ENCODE measurements around the gene NALF2.
A peak's percentile ranks its signal among the peaks of the same experiment; 100 is the strongest.

NALF2 gene

GRCh38 chrX:69531031-69531755, 27.1 kb downstream of the NALF2 start:
- H2BK120ac ChIP-seq (ENCODE audit: low read depth, low read length), result no peak overlapping the region
- no peaks in the 10 kb centered on the region for H3K79me1 ChIP-seq (ENCODE audit: low read length)
- no peak overlapping the region for H3K4me3 ChIP-seq (ENCODE audit: low read length)
- no peak overlapping the region for H2AK5ac ChIP-seq (ENCODE audit: low read length)
- H3K36me3 ChIP-seq (ENCODE audit: control insufficient read depth, insufficient read depth, low read length), result no peaks in the 10 kb centered on the region
- H3K9ac ChIP-seq (ENCODE audit: low read length), result no peak overlapping the region
- no peak overlapping the region for H2BK5ac ChIP-seq (ENCODE audit: low read length)
- H3K23ac ChIP-seq (ENCODE audit: low read length), result no peak overlapping the region
- no peak overlapping the region for H3K27ac ChIP-seq (ENCODE audit: low read depth, low read length)
- H3K27me3 ChIP-seq (ENCODE audit: insufficient read depth, low read length, poor library complexity), result no peaks in the 10 kb centered on the region
- no peak overlapping the region for H3K56ac ChIP-seq (ENCODE audit: low read length)
- WGBS (ENCODE audit: extremely low coverage, insufficient coverage, low lambda C conversion rate), result no CpG with 5 or more reads among the region's 8 CpGs
- DNase-seq, result no peak
- H2BK15ac ChIP-seq (replicated peaks; ENCODE audit: low read depth), result no peak overlapping the region
- no peak overlapping the region for H4K8ac ChIP-seq (ENCODE audit: low read depth, low read length)
- no peaks in the 10 kb centered on the region for H3K79me2 ChIP-seq (ENCODE audit: control insufficient read depth, insufficient read depth, low read length)
- H3K4me2 ChIP-seq (ENCODE audit: low read length), result no peak overlapping the region
- no peaks in the 10 kb centered on the region for H3K4me1 ChIP-seq (ENCODE audit: control insufficient read depth, low read depth, low read length)
- no peak overlapping the region for H4K5ac ChIP-seq (ENCODE audit: low read length)
- no peak overlapping the region for H3K4ac ChIP-seq (ENCODE audit: low read depth, low read length)
- no peak overlapping the region for H3K18ac ChIP-seq (ENCODE audit: low read length)

GRCh38 chrX:69535661-69536060, 31.5 kb downstream of the NALF2 start:
- no CpG with 5 or more reads among the region's 2 CpGs for WGBS (ENCODE audit: extremely low coverage, insufficient coverage, low lambda C conversion rate)
- Histone ChIP-seq H3K9ac (ENCODE audit: low read length) (no peak overlapping the region), H3K27ac (ENCODE audit: low read depth, low read length) (no peak overlapping the region), H3K4ac (ENCODE audit: low read depth, low read length) (no peak overlapping the region), H3K79me1 (ENCODE audit: low read length) (no peaks in the 10 kb centered on the region), H3K36me3 (ENCODE audit: control insufficient read depth, insufficient read depth, low read length) (no peaks in the 10 kb centered on the region), H2AK5ac (ENCODE audit: low read length) (no peak overlapping the region), H3K79me2 (ENCODE audit: control insufficient read depth, insufficient read depth, low read length) (no peaks in the 10 kb centered on the region), H3K56ac (ENCODE audit: low read length) (no peak overlapping the region), H4K8ac (ENCODE audit: low read depth, low read length) (no peak overlapping the region), H3K4me1 (ENCODE audit: control insufficient read depth, low read depth, low read length) (no peaks in the 10 kb centered on the region), H3K4me3 (ENCODE audit: low read length) (no peak overlapping the region), H3K23ac (ENCODE audit: low read length) (no peak overlapping the region), H3K27me3 (ENCODE audit: insufficient read depth, low read length, poor library complexity) (no peaks in the 10 kb centered on the region), H3K4me2 (ENCODE audit: low read length) (no peak overlapping the region), H3K18ac (ENCODE audit: low read length) (no peak overlapping the region), H2BK5ac (ENCODE audit: low read length) (no peak overlapping the region), H2BK15ac (replicated peaks; ENCODE audit: low read depth) (no peak overlapping the region), H4K5ac (ENCODE audit: low read length) (no peak overlapping the region), H2BK120ac (ENCODE audit: low read depth, low read length) (no peak overlapping the region)
- DNase-seq, result no peak

- Histone ChIP-seq H2BK15ac (replicated peaks; ENCODE audit: low read depth) (no peak overlapping the region), H3K36me3 (ENCODE audit: control insufficient read depth, insufficient read depth, low read length) (no peaks in the 10 kb centered on the region), H3K4me2 (ENCODE audit: low read length) (peak overlapping the region; percentile 40), H4K5ac (ENCODE audit: low read length) (no peak overlapping the region), H3K27me3 (ENCODE audit: insufficient read depth, low read length, poor library complexity) (no peaks in the 10 kb centered on the region), H3K79me1 (ENCODE audit: low read length) (no peaks in the 10 kb centered on the region), H3K9ac (ENCODE audit: low read length) (peak overlapping the region; percentile 74), H4K8ac (ENCODE audit: low read depth, low read length) (no peak overlapping the region), H3K4me3 (ENCODE audit: low read length) (no peak overlapping the region), H2BK120ac (ENCODE audit: low read depth, low read length) (no peak overlapping the region), H3K56ac (ENCODE audit: low read length) (peak overlapping the region; percentile 83), H3K4me1 (ENCODE audit: control insufficient read depth, low read depth, low read length) (no peaks in the 10 kb centered on the region), H3K4ac (ENCODE audit: low read depth, low read length) (no peak overlapping the region), H3K79me2 (ENCODE audit: control insufficient read depth, insufficient read depth, low read length) (no peaks in the 10 kb centered on the region), H2AK5ac (ENCODE audit: low read length) (no peak overlapping the region), H2BK5ac (ENCODE audit: low read length) (no peak overlapping the region), H3K27ac (ENCODE audit: low read depth, low read length) (no peak overlapping the region), H3K23ac (ENCODE audit: low read length) (no peak overlapping the region), H3K18ac (ENCODE audit: low read length) (peak overlapping the region; percentile 69)
- WGBS (ENCODE audit: extremely low coverage, insufficient coverage, low lambda C conversion rate), result no CpG with 5 or more reads among the region's 45 CpGs
- DNase-seq, result peak; percentile 60
Measured at GRCh38 chrX:69538321-69538876, 34.3 kb downstream of the NALF2 start.

GRCh38 chrX:69539437-69539836, 35.3 kb downstream of the NALF2 start:
- Histone ChIP-seq H3K4me3 (ENCODE audit: low read length) (no peak overlapping the region), H2AK5ac (ENCODE audit: low read length) (no peak overlapping the region), H3K36me3 (ENCODE audit: control insufficient read depth, insufficient read depth, low read length) (no peaks in the 10 kb centered on the region), H4K5ac (ENCODE audit: low read length) (no peak overlapping the region), H2BK5ac (ENCODE audit: low read length) (no peak overlapping the region), H3K79me2 (ENCODE audit: control insufficient read depth, insufficient read depth, low read length) (no peaks in the 10 kb centered on the region), H3K9ac (ENCODE audit: low read length) (no peak overlapping the region), H4K8ac (ENCODE audit: low read depth, low read length) (no peak overlapping the region), H3K4ac (ENCODE audit: low read depth, low read length) (no peak overlapping the region), H3K18ac (ENCODE audit: low read length) (no peak overlapping the region), H3K56ac (ENCODE audit: low read length) (no peak overlapping the region), H2BK15ac (replicated peaks; ENCODE audit: low read depth) (no peak overlapping the region), H3K4me2 (ENCODE audit: low read length) (no peak overlapping the region), H3K4me1 (ENCODE audit: control insufficient read depth, low read depth, low read length) (no peaks in the 10 kb centered on the region), H2BK120ac (ENCODE audit: low read depth, low read length) (no peak overlapping the region), H3K27me3 (ENCODE audit: insufficient read depth, low read length, poor library complexity) (no peaks in the 10 kb centered on the region), H3K23ac (ENCODE audit: low read length) (no peak overlapping the region), H3K79me1 (ENCODE audit: low read length) (no peaks in the 10 kb centered on the region), H3K27ac (ENCODE audit: low read depth, low read length) (no peak overlapping the region)
- no CpG with 5 or more reads among the region's 4 CpGs for WGBS (ENCODE audit: extremely low coverage, insufficient coverage, low lambda C conversion rate)
- DNase-seq, result no peak

- H2BK5ac ChIP-seq (ENCODE audit: low read length), result no peak overlapping the region
- no peak overlapping the region for H3K9ac ChIP-seq (ENCODE audit: low read length)
- H3K27ac ChIP-seq (ENCODE audit: low read depth, low read length), result no peak overlapping the region
- H2BK120ac ChIP-seq (ENCODE audit: low read depth, low read length), result no peak overlapping the region
- no peak overlapping the region for H3K18ac ChIP-seq (ENCODE audit: low read length)
- no peak overlapping the region for H4K5ac ChIP-seq (ENCODE audit: low read length)
- no peaks in the 10 kb centered on the region for H3K79me1 ChIP-seq (ENCODE audit: low read length)
- no peak overlapping the region for H3K4ac ChIP-seq (ENCODE audit: low read depth, low read length)
- no CpG with 5 or more reads among the region's 3 CpGs for WGBS (ENCODE audit: extremely low coverage, insufficient coverage, low lambda C conversion rate)
- H3K4me2 ChIP-seq (ENCODE audit: low read length), result no peak overlapping the region
- H3K4me3 ChIP-seq (ENCODE audit: low read length), result no peak overlapping the region
- H3K56ac ChIP-seq (ENCODE audit: low read length), result no peak overlapping the region
- DNase-seq, result no peak
- no peak overlapping the region for H2BK15ac ChIP-seq (replicated peaks; ENCODE audit: low read depth)
- no peaks in the 10 kb centered on the region for H3K27me3 ChIP-seq (ENCODE audit: insufficient read depth, low read length, poor library complexity)
- H3K23ac ChIP-seq (ENCODE audit: low read length), result no peak overlapping the region
- no peaks in the 10 kb centered on the region for H3K36me3 ChIP-seq (ENCODE audit: control insufficient read depth, insufficient read depth, low read length)
- H3K4me1 ChIP-seq (ENCODE audit: control insufficient read depth, low read depth, low read length), result no peaks in the 10 kb centered on the region
- H3K79me2 ChIP-seq (ENCODE audit: control insufficient read depth, insufficient read depth, low read length), result no peaks in the 10 kb centered on the region
- H4K8ac ChIP-seq (ENCODE audit: low read depth, low read length), result no peak overlapping the region
- no peak overlapping the region for H2AK5ac ChIP-seq (ENCODE audit: low read length)
Measured at GRCh38 chrX:69541956-69542355, 37.8 kb downstream of the NALF2 start.

- H3K4me1 ChIP-seq (ENCODE audit: control insufficient read depth, low read depth, low read length), result no peaks in the 10 kb centered on the region
- H3K4me2 ChIP-seq (ENCODE audit: low read length), result no peak overlapping the region
- no peak overlapping the region for H2BK120ac ChIP-seq (ENCODE audit: low read depth, low read length)
- no peak overlapping the region for H4K8ac ChIP-seq (ENCODE audit: low read depth, low read length)
- no peak overlapping the region for H2BK5ac ChIP-seq (ENCODE audit: low read length)
- no peak overlapping the region for H3K56ac ChIP-seq (ENCODE audit: low read length)
- H3K36me3 ChIP-seq (ENCODE audit: control insufficient read depth, insufficient read depth, low read length), result no peaks in the 10 kb centered on the region
- no peak overlapping the region for H3K4me3 ChIP-seq (ENCODE audit: low read length)
- no peak overlapping the region for H3K23ac ChIP-seq (ENCODE audit: low read length)
- H3K4ac ChIP-seq (ENCODE audit: low read depth, low read length), result no peak overlapping the region
- no peak overlapping the region for H4K5ac ChIP-seq (ENCODE audit: low read length)
- H2BK15ac ChIP-seq (replicated peaks; ENCODE audit: low read depth), result no peak overlapping the region
- H3K9ac ChIP-seq (ENCODE audit: low read length), result no peak overlapping the region
- H3K27me3 ChIP-seq (ENCODE audit: insufficient read depth, low read length, poor library complexity), result no peaks in the 10 kb centered on the region
- H3K79me1 ChIP-seq (ENCODE audit: low read length), result no peaks in the 10 kb centered on the region
- H3K18ac ChIP-seq (ENCODE audit: low read length), result no peak overlapping the region
- H3K27ac ChIP-seq (ENCODE audit: low read depth, low read length), result no peak overlapping the region
- H2AK5ac ChIP-seq (ENCODE audit: low read length), result no peak overlapping the region
- no CpG with 5 or more reads among the region's 3 CpGs for WGBS (ENCODE audit: extremely low coverage, insufficient coverage, low lambda C conversion rate)
- H3K79me2 ChIP-seq (ENCODE audit: control insufficient read depth, insufficient read depth, low read length), result no peaks in the 10 kb centered on the region
- no peak for DNase-seq
Measured at GRCh38 chrX:69543572-69543971, 39.4 kb downstream of the NALF2 start.

Measured in mesendoderm (in vitro differentiated cells).